ENCODE results near the gene PDLIM4. TPM values are rescaled to one million over a fixed set of nuclear protein-coding genes. Genes with fewer than 3 reads are reported as not detected.

Gene PDLIM4
- total RNA-seq, 2 experiments from 2014 or later: not detected

- BruUV-seq (replicated peaks): no TSS peak
Observed at GRCh38 chr5:132298298-132299212, 41.1 kb downstream of the PDLIM4 start.

DNA sequence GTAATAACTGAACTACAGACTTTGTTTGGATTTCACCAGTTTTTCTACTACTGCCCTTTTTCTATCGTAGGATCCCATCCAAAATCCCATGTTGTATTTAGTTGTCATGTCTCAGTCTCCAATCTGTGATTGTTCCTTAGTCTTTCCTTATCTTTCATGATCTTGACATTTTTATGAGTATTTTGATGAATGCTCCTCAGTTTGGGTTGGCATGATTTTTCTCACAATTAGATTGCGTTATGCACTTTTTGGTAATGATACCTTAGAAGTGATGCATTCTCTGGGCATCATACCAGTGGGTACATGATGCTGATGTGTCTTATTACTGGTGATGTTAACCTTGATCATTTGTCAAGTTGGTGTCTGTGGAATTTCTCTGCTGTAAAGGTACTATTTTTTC is 42.4 kb downstream of the PDLIM4 start:
- no peak overlapping the region for H3K4me3 ChIP-seq (ENCODE audit: low read depth, low read length, poor library complexity, severe bottlenecking)
- ChIA-PET POLR2A (no interaction called here), CTCF (ENCODE audit: unreplicated experiment) (no interaction called here)
- H3K36me3 ChIP-seq (ENCODE audit: insufficient read depth, low read length): no peaks in the 10 kb centered on the region
- no peak for DNase-seq (ENCODE audit: low spot score)
- H3K27ac ChIP-seq (ENCODE audit: low read depth, low read length, poor library complexity, severe bottlenecking): no peak overlapping the region
- H3K79me2 ChIP-seq (ENCODE audit: insufficient read depth, low read depth, low read length): no peaks in the 10 kb centered on the region
- intact Hi-C loops (cut with micrococcal nuclease; ENCODE audit: unreplicated experiment): no loop called here
- no peak overlapping the region for H3K4me2 ChIP-seq (ENCODE audit: low read length)
- H3K9me2 ChIP-seq (ENCODE audit: insufficient read depth, low read length): no peaks in the 10 kb centered on the region
- H3K9me3 ChIP-seq (ENCODE audit: low read length): no peaks in the 10 kb centered on the region
- BruUV-seq (replicated peaks): no TSS peak
- H3K4me1 ChIP-seq (ENCODE audit: insufficient read depth, low read length, poor library complexity, severe bottlenecking): no peaks in the 10 kb centered on the region
- TF ChIP-seq EZH2phosphoT487 (IDR thresholded peaks at IDR 0.05; ENCODE audit: borderline replicate concordance, low read depth, low read length): no peak
- no peaks in the 10 kb centered on the region for H4K20me1 ChIP-seq (ENCODE audit: insufficient read depth, low read length)
- no peak overlapping the region for H2AFZ ChIP-seq (ENCODE audit: low read length)

More at GRCh38 chr5:132298298-132299212, 41.1 kb downstream of the PDLIM4 start:
- Histone ChIP-seq H3K4me1 (ENCODE audit: insufficient read depth, low read length, poor library complexity, severe bottlenecking) (no peaks in the 10 kb centered on the region), H3K4me2 (ENCODE audit: low read length) (no peak overlapping the region), H3K4me3 (ENCODE audit: low read depth, low read length, poor library complexity, severe bottlenecking) (no peak overlapping the region), H3K36me3 (ENCODE audit: insufficient read depth, low read length) (no peaks in the 10 kb centered on the region), H3K9me2 (ENCODE audit: insufficient read depth, low read length) (no peaks in the 10 kb centered on the region), H4K20me1 (ENCODE audit: insufficient read depth, low read length) (no peaks in the 10 kb centered on the region), H2AFZ (ENCODE audit: low read length) (no peak overlapping the region), H3K27ac (ENCODE audit: low read depth, low read length, poor library complexity, severe bottlenecking) (no peak overlapping the region), H3K79me2 (ENCODE audit: insufficient read depth, low read depth, low read length) (no peaks in the 10 kb centered on the region), H3K9me3 (ENCODE audit: low read length) (no peaks in the 10 kb centered on the region)
- TF ChIP-seq, protein P1, sequence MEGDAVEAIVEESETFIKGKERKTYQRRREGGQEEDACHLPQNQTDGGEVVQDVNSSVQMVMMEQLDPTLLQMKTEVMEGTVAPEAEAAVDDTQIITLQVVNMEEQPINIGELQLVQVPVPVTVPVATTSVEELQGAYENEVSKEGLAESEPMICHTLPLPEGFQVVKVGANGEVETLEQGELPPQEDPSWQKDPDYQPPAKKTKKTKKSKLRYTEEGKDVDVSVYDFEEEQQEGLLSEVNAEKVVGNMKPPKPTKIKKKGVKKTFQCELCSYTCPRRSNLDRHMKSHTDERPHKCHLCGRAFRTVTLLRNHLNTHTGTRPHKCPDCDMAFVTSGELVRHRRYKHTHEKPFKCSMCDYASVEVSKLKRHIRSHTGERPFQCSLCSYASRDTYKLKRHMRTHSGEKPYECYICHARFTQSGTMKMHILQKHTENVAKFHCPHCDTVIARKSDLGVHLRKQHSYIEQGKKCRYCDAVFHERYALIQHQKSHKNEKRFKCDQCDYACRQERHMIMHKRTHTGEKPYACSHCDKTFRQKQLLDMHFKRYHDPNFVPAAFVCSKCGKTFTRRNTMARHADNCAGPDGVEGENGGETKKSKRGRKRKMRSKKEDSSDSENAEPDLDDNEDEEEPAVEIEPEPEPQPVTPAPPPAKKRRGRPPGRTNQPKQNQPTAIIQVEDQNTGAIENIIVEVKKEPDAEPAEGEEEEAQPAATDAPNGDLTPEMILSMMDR (conservative IDR thresholded peaks at IDR 0.05; ENCODE audit: low read length): no peak
- TF ChIP-seq EZH2phosphoT487 (IDR thresholded peaks at IDR 0.05; ENCODE audit: borderline replicate concordance, low read depth, low read length): no peak
- no peak for DNase-seq (ENCODE audit: low spot score)
- ChIA-PET CTCF (ENCODE audit: unreplicated experiment) (no interaction called here), POLR2A (interaction anchor here (1.3 kb wide), 1 partner anchor 10 kb away, joined by 3 read pairs; no protein-coding TSS in a partner anchor)
- intact Hi-C loops (cut with micrococcal nuclease; ENCODE audit: unreplicated experiment): no loop called here

- CTCF ChIA-PET (ENCODE audit: unreplicated experiment): no interaction called here
Observed at GRCh38 chr5:132300577-132301343, 43.3 kb downstream of the PDLIM4 start.

More at GRCh38 chr5:132300577-132301343, 43.3 kb downstream of the PDLIM4 start:
- H3K4me1 ChIP-seq (ENCODE audit: insufficient read depth, low read length, poor library complexity, severe bottlenecking): no peaks in the 10 kb centered on the region
- no peak for DNase-seq (ENCODE audit: low spot score)
- H3K36me3 ChIP-seq (ENCODE audit: insufficient read depth, low read length): no peaks in the 10 kb centered on the region
- TF ChIP-seq EZH2phosphoT487 (IDR thresholded peaks at IDR 0.05; ENCODE audit: borderline replicate concordance, low read depth, low read length): no peak
- TF ChIP-seq, protein P1 (conservative IDR thresholded peaks at IDR 0.05; ENCODE audit: low read length): no peak
- POLR2A ChIA-PET: no interaction called here
- no peaks in the 10 kb centered on the region for H3K9me2 ChIP-seq (ENCODE audit: insufficient read depth, low read length)
- no peak overlapping the region for H3K4me2 ChIP-seq (ENCODE audit: low read length)
- no peak overlapping the region for H3K4me3 ChIP-seq (ENCODE audit: low read depth, low read length, poor library complexity, severe bottlenecking)
- H3K27ac ChIP-seq (ENCODE audit: low read depth, low read length, poor library complexity, severe bottlenecking): no peak overlapping the region
- H3K79me2 ChIP-seq (ENCODE audit: insufficient read depth, low read depth, low read length): no peaks in the 10 kb centered on the region
- intact Hi-C loops (cut with micrococcal nuclease; ENCODE audit: unreplicated experiment): no loop called here
- H3K9me3 ChIP-seq (ENCODE audit: low read length): no peaks in the 10 kb centered on the region
- H2AFZ ChIP-seq (ENCODE audit: low read length): no peak overlapping the region
- no TSS peak for BruUV-seq (replicated peaks)
- H4K20me1 ChIP-seq (ENCODE audit: insufficient read depth, low read length): no peaks in the 10 kb centered on the region

Measured in OCI-LY7 (cell line).